GM12875 (cell line): ENCODE measurements around the gene DYRK2.

Experiments used
- H3K4me3 ChIP-seq: one replicate; pipeline ENCODE4 v1.5.1; 2011; ENCODE audit warnings: low read depth, low read length, control low read depth
- CTCF ChIP-seq: IDR thresholded peaks from 2 replicates; pipeline ENCODE4 v1.5.1; 2011; ENCODE audit warnings: low read depth, mild to moderate bottlenecking, control low read depth, inconsistent platforms, low read length, moderate library complexity, borderline replicate concordance; ENCODE audit not compliant: insufficient read depth

The DYRK2 gene

GRCh38 chr12:67701121-67701520 is 52.6 kb downstream of the DYRK2 start:
- TF ChIP-seq CTCF: no peak
- no peak overlapping the region for H3K4me3 ChIP-seq

GRCh38 chr12:67702136-67702535 is 53.6 kb downstream of the DYRK2 start:
- TF ChIP-seq CTCF: no peak
- no peak overlapping the region for H3K4me3 ChIP-seq

GRCh38 chr12:67704071-67704470 is 55.5 kb downstream of the DYRK2 start:
- H3K4me3 ChIP-seq: no peak overlapping the region

GRCh38 chr12:67705394-67706370 is 57.1 kb downstream of the DYRK2 start:
- no peak overlapping the region for H3K4me3 ChIP-seq
- no peak for TF ChIP-seq CTCF

More at GRCh38 chr12:67704071-67704470, 55.5 kb downstream of the DYRK2 start:
- no peak for TF ChIP-seq CTCF

GRCh38 chr12:67709367-67709954 is 60.9 kb downstream of the DYRK2 start:
- no peak for TF ChIP-seq CTCF
- H3K4me3 ChIP-seq: no peak overlapping the region

GRCh38 chr12:67710582-67710981 is 62.0 kb downstream of the DYRK2 start:
- H3K4me3 ChIP-seq: no peak overlapping the region
- no peak for TF ChIP-seq CTCF
